ENCODE data around the gene KIAA1614.

The KIAA1614 gene

GRCh38 chr1:180912801-180913565 lies at the start of gene KIAA1614:
TSS of gene KIAA1614 (plus strand) at chr1:180912897. CDS start at chr1:180913244, 347 bp downstream.
- DNase-seq = no peak

GRCh38 chr1:180863158-180863775 lies 49.4 kb upstream of the KIAA1614 start:
- DNase-seq = peak; percentile 57

GRCh38 chr1:180881806-180882509 lies 30.7 kb upstream of the KIAA1614 start:
- peak; percentile 7 for DNase-seq

- no peak for DNase-seq
Observed at GRCh38 chr1:180884588-180885300, 28.0 kb upstream of the KIAA1614 start.

GRCh38 chr1:180886338-180886737 lies 26.4 kb upstream of the KIAA1614 start:
- DNase-seq = no peak

- DNase-seq = no peak
Observed at GRCh38 chr1:180887841-180888240, 24.9 kb upstream of the KIAA1614 start.

GRCh38 chr1:180888870-180889269 lies 23.8 kb upstream of the KIAA1614 start:
- DNase-seq = no peak

- DNase-seq = no peak
Observed at GRCh38 chr1:180889325-180889724, 23.4 kb upstream of the KIAA1614 start.

- no peak for DNase-seq
Observed at GRCh38 chr1:180892272-180892671, 20.4 kb upstream of the KIAA1614 start.

- DNase-seq = no peak
Observed at GRCh38 chr1:180892675-180893074, 20.0 kb upstream of the KIAA1614 start.

GRCh38 chr1:180893614-180894013 lies 19.1 kb upstream of the KIAA1614 start:
- no peak for DNase-seq

- DNase-seq = no peak
Observed at GRCh38 chr1:180896161-180896560, 16.5 kb upstream of the KIAA1614 start.

- DNase-seq = no peak
Observed at GRCh38 chr1:180898441-180899219, 14.1 kb upstream of the KIAA1614 start.

GRCh38 chr1:180899262-180899661 lies 13.4 kb upstream of the KIAA1614 start:
- DNase-seq = no peak

GRCh38 chr1:180901076-180901990 lies 11.4 kb upstream of the KIAA1614 start:
- DNase-seq = no peak

- no peak for DNase-seq
Observed at GRCh38 chr1:180902541-180902940, 10.2 kb upstream of the KIAA1614 start.

- DNase-seq = no peak
Observed at GRCh38 chr1:180905927-180906326, 6.8 kb upstream of the KIAA1614 start.

- no peak for DNase-seq
Observed at GRCh38 chr1:180906511-180906910, 6.2 kb upstream of the KIAA1614 start.

GRCh38 chr1:180907313-180908055 lies 5.2 kb upstream of the KIAA1614 start:
- no peak for DNase-seq

GRCh38 chr1:180908074-180908765 lies 4.5 kb upstream of the KIAA1614 start:
- no peak for DNase-seq
